ENCODE measurements around the gene VPS16. TPM values are rescaled to one million over a fixed set of nuclear protein-coding genes. Genes with fewer than 3 reads are reported as not detected.

Gene VPS16
- total and polyA plus RNA-seq, 2 of the 13 experiments (the other 11 are each of a cell fraction or from before 2014, with no cell fraction given), result 34.2 to 35.4 TPM

DNA sequence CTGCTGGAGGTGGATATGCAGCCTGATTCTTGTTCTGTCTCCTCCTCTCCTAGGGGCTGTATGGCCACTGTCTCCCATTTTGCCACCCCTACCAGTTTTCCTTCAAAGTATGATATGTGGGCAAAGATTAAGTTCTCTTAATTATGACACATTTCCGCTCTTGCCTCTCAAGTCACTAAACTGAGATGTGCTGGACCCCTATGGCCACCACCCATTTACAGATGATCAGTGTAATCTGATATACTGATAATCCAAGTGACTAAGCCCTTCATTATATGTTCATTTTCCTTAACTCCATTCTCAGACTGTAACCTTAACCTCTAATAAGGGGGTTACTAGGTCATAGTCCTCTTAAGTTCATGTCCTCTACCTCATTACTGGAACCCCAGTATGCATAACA lies 26.5 kb upstream of the VPS16 start:
- in situ Hi-C loops (cut with HindIII; ENCODE audit: extremely low pct_ligation_motif_present, low pct_unique_long_range_greater_than_20kb), result no loop called here
- TF ChIP-seq ZBTB3 (CRISPR knock-in tag; IDR thresholded peaks at IDR 0.05; ENCODE audit: borderline replicate concordance, low read depth) (no peak), ZNF550 (CRISPR knock-in tag; IDR thresholded peaks at IDR 0.05; ENCODE audit: borderline replicate concordance) (no peak), LCORL (IDR thresholded peaks at IDR 0.05) (no peak), LCORL (CRISPR knock-in tag; IDR thresholded peaks at IDR 0.05) (no peak), SMAD9 (CRISPR knock-in tag; IDR thresholded peaks at IDR 0.05) (no peak)
- TF ChIP-seq, protein P1, sequence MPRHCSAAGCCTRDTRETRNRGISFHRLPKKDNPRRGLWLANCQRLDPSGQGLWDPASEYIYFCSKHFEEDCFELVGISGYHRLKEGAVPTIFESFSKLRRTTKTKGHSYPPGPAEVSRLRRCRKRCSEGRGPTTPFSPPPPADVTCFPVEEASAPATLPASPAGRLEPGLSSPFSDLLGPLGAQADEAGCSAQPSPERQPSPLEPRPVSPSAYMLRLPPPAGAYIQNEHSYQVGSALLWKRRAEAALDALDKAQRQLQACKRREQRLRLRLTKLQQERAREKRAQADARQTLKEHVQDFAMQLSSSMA (CRISPR knock-in tag; IDR thresholded peaks at IDR 0.05), result no peak
- TF ChIP-seq, protein P2, sequence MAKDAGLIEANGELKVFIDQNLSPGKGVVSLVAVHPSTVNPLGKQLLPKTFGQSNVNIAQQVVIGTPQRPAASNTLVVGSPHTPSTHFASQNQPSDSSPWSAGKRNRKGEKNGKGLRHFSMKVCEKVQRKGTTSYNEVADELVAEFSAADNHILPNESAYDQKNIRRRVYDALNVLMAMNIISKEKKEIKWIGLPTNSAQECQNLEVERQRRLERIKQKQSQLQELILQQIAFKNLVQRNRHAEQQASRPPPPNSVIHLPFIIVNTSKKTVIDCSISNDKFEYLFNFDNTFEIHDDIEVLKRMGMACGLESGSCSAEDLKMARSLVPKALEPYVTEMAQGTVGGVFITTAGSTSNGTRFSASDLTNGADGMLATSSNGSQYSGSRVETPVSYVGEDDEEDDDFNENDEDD (CRISPR knock-in tag; IDR thresholded peaks at IDR 0.05; ENCODE audit: borderline replicate concordance), result no peak
- WGBS (ENCODE audit: low lambda C conversion rate), result 54% methylated on average over 1 of the region's 1 CpG
- Histone ChIP-seq H3K79me2 (ENCODE audit: insufficient read depth, low read length) (no peaks in the 10 kb centered on the region), H3K27me3 (ENCODE audit: control insufficient read depth in 1 of 2, insufficient read depth in 2 of 2, low read length in 2 of 2) (peaks cover 0 to 63% of the 10 kb centered on the region in 2 experiments; a peak in 4 of 5 replicates), H3K4me1 (ENCODE audit: insufficient read depth, low read length) (no peaks in the 10 kb centered on the region), H3K9me3 (ENCODE audit: low read length) (0 out of 2 replicates have a peak, but pooled peaks cover 5% of the 10 kb centered on the region), H3K4me2 (ENCODE audit: low read depth, low read length) (no peak overlapping the region), H3K9ac (ENCODE audit: insufficient read depth, low read depth, low read length) (no peak overlapping the region), H3K4me3 (replicated peaks in 1 of 3; ENCODE audit: insufficient read depth in 1 of 3, low read depth in 2 of 3, low read length in 3 of 3) (no peak overlapping the region), H3K36me3 (replicated peaks in 1 of 2; ENCODE audit: control insufficient read depth in 1 of 2, insufficient read depth in 2 of 2, low read length in 2 of 2) (no peaks in the 10 kb centered on the region), H2AFZ (ENCODE audit: low read length) (no peak overlapping the region), H3K27ac (ENCODE audit: extremely low read length, insufficient read depth, low read length) (no peak overlapping the region), H4K20me1 (ENCODE audit: insufficient read depth, low read length) (no peaks in the 10 kb centered on the region)
- CTCF ChIA-PET (ENCODE audit: low intra/inter-chr PET ratio, low total read pairs), result no interaction called here
- ATAC-seq (no peak), FAIRE-seq (no peak), DNase-seq (ENCODE audit: low spot score) (no peak)
- POLR2A ChIA-PET, result no interaction called here
- BruUV-seq (replicated peaks), result no TSS peak
- intact Hi-C loops (cut with micrococcal nuclease; ENCODE audit: unreplicated experiment), result no loop called here

DNA sequence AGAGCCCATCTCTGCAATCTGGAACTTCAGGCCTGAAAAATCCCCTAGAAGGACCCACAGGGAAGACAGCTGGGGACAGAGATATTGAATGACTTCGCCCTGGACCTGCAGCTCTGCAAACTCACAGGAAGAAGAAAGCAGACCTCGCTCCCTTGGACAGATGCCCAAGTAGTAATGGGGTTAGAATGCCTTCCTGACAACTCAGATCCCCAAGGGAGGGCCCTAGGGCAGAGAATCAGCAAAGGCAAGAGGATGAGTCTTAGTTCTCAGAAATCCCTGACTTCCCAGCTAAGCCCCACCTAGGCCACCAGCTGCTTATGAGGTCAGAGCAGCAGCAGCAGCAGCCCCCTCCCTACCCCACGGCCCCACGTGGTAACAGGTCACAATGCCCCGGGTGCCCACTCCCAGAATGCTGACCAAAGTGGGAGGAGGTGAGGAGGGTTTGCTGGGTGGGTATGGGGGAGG lies 25.9 kb upstream of the VPS16 start, which contains the start of gene C20orf141:
Gene C20orf141 (plus strand): TSS at position 401 of the 465 bp plus-strand sequence. CDS start 198 bp downstream, outside the sequence.
- Histone ChIP-seq H3K36me3 (replicated peaks in 1 of 2; ENCODE audit: control insufficient read depth in 1 of 2, insufficient read depth in 2 of 2, low read length in 2 of 2) (no peaks in the 10 kb centered on the region), H3K27ac (ENCODE audit: extremely low read length, insufficient read depth, low read length) (no peak within 1 kb of the TSS), H3K9me3 (ENCODE audit: low read length) (0 out of 2 replicates have a peak, but pooled peaks cover 5% of the 10 kb centered on the region), H3K4me2 (ENCODE audit: low read depth, low read length) (no peak within 1 kb of the TSS), H3K4me3 (replicated peaks in 1 of 3; ENCODE audit: insufficient read depth in 1 of 3, low read depth in 2 of 3, low read length in 3 of 3) (no peak within 1 kb of the TSS), H2AFZ (ENCODE audit: low read length) (no peak within 1 kb of the TSS), H3K9ac (ENCODE audit: insufficient read depth, low read depth, low read length) (no peak within 1 kb of the TSS), H3K27me3 (ENCODE audit: control insufficient read depth in 1 of 2, insufficient read depth in 2 of 2, low read length in 2 of 2) (peaks cover 0 to 66% of the 10 kb centered on the region in 2 experiments; a peak in 4 of 5 replicates), H4K20me1 (ENCODE audit: insufficient read depth, low read length) (no peaks in the 10 kb centered on the region), H3K79me2 (ENCODE audit: insufficient read depth, low read length) (no peaks in the 10 kb centered on the region), H3K4me1 (ENCODE audit: insufficient read depth, low read length) (no peaks in the 10 kb centered on the region)
- DNase-seq (ENCODE audit: low spot score) (no peak), FAIRE-seq (no peak), ATAC-seq (no peak)
- intact Hi-C loops (cut with micrococcal nuclease; ENCODE audit: unreplicated experiment) (no loop called here), in situ Hi-C loops (cut with HindIII; ENCODE audit: extremely low pct_ligation_motif_present, low pct_unique_long_range_greater_than_20kb) (no loop called here)
- TF ChIP-seq, protein P3, sequence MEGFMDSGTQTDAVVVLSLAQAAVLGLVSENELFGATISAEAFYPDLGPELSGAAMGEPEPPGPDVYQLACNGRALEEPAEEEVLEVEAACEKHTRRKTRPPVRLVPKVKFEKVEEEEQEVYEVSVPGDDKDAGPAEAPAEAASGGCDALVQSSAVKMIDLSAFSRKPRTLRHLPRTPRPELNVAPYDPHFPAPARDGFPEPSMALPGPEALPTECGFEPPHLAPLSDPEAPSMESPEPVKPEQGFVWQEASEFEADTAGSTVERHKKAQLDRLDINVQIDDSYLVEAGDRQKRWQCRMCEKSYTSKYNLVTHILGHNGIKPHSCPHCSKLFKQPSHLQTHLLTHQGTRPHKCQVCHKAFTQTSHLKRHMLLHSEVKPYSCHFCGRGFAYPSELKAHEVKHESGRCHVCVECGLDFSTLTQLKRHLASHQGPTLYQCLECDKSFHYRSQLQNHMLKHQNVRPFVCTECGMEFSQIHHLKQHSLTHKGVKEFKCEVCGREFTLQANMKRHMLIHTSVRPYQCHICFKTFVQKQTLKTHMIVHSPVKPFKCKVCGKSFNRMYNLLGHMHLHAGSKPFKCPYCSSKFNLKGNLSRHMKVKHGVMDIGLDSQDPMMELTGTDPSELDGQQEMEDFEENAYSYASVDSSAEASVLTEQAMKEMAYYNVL (CRISPR knock-in tag; IDR thresholded peaks at IDR 0.05; ENCODE audit: borderline replicate concordance), result no peak
- peak; percentile 25; the same call in 1 of the 2 replicates for TF ChIP-seq HES4 (CRISPR knock-in tag; IDR thresholded peaks at IDR 0.05; ENCODE audit: borderline replicate concordance)
- WGBS (ENCODE audit: low lambda C conversion rate), result 1% methylated on average over 5 of the region's 5 CpGs
- POLR2A ChIA-PET, result no interaction called here
- BruUV-seq (replicated peaks), result no TSS peak
- CTCF ChIA-PET (ENCODE audit: low intra/inter-chr PET ratio, low total read pairs), result no interaction called here

Measured in HepG2 (cell line).